T1000 (cell line): ENCODE data around the gene HDX.
"Not testable (repeated sequence)": the region's sequence is repeated elsewhere in the genome, so short reads cannot be mapped to it uniquely, and the experiment has no call there.

Source experiments
- DNase-seq: peaks from one replicate; lab custom pipeline; 2025; ENCODE audit warnings: mixed read lengths; lab: John Stamatoyannopoulos, UW

The HDX gene

GRCh38 chrX:84501798-84502628, at the start of gene HDX:
TSS of gene HDX (minus strand) at chrX:84502453. CDS start at chrX:84475397, 27,056 bp downstream.
- DNase-seq, result peak; percentile 47

DNA sequence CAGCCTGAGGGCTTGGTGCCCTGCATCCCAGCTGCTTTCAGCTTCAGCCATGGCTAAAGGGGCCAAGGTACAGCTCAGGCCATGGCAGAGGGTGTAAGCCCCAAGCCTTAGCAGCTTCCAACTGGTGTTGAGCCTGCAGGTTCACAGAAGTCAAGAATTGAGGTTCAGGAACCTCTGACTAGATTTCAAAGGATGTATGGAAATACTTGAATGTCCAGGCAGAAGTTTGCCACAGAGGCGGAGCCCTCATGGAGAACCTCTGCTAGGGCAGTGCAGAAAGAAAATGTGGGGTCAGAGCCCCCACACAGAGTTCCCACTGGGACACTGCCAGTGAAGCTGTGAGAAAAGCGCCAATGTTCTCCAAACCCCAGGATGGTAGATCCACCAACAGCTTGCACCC, 39.1 kb upstream of the HDX start:
- DNase-seq, result not testable (repeated sequence)

DNA sequence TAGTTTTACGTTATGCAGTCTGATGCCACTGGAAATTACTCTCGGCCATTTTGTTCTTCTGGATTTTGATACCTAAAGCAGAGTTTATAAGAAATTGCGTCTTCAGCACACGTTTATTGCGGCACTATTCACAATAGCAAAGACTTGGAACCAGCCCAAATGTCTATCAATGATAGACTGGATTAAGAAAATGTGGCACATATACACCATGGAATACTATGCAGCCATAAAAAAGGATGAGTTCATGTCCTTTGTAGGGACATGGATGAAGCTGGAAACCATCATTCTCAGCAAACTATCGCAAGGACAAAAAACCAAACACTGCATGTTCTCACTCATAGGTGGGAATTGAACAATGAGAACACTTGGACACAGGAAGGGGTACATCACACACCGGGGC, 35.4 kb upstream of the HDX start:
- DNase-seq, result not testable (repeated sequence)

GRCh38 chrX:84488426-84488825, 13.8 kb downstream of the HDX start:
- no peak for DNase-seq

DNA sequence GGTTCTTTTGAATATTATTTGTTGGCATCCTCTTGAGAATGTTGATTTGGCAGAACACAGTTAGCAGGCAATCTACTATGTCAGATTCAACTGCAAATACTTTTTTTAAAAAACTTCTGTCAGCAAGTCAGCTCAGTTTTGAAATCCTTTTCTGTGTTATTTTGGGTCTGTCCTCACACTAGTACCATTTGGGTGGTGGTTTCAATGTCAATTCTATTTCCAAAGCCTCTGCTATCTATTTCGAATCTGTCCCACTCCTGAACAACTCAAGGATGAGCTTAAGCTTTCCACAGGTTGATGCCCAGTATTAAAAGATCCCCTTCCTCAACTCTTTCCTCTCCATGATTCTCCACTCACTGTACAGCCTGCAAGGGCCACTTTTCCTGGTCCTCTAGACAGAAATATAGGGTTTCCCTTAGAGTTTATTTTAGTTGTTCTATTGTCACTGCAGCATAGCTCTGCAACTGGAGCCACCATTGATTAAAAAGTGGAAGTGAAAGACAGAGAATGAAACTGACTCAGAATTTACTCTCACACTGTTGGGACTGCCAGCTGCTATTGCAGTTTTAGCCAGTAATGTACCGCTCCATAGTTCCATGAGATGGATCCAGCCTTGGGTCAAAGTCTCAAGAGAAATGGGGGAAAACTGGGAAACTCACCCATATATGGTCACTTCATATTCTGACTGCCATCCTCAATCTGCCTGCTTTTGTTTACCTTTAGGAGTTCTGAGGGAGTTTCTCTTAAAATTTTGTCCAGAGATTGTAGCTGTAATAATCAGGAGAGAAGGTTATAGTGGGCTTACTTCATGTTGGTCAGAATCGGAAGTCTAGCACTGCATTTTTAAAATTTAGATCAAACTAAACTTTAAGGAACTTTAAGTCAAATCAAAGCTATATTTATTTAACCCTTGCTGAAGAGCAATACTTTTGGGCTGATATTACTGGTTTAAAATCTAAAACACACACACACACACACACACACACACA, 14.6 kb downstream of the HDX start:
- DNase-seq, result no peak

GRCh38 chrX:84479086-84479485, 23.2 kb downstream of the HDX start:
- no peak for DNase-seq

GRCh38 chrX:84477114-84477513, 25.1 kb downstream of the HDX start:
- no peak for DNase-seq

GRCh38 chrX:84475596-84475995, 26.7 kb downstream of the HDX start:
- no peak for DNase-seq

DNA sequence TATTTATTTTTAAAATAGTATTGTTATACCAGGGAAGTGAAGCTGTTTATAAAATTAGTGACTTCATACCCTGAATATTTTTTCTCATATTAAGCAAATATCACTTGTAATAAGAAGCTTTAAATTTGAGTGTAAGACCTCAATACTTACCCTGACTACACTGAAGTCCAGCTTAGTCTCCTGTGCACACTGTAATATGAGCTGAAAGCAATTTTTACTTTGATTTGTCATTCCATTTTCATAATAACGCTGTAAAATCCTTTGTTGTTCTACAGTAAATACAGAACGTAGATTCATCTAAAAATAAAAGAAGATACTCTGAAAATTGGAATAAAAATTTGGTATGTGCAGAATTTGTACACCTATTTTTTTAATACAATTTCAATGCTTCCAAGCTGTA, 27.2 kb downstream of the HDX start:
- no peak for DNase-seq

DNA sequence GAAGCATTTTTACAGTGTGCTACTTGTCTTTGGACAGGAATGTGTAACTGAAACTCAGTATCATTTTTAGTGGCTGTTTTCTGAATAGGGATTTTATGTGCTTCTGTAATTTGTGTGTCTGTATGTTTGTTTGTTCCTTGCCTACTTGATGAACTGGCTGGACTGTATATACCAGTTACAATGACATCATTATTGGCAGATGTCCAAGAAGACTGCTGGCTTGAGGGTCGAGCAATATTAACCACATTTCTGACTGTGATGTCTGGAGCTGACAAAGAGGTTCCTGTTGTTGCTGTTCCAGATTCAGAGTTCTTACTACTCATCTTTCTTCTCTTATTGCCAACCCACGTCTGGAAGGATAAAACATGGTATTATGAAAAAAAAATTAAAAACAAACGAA, 33.0 kb downstream of the HDX start:
- DNase-seq, result no peak

DNA sequence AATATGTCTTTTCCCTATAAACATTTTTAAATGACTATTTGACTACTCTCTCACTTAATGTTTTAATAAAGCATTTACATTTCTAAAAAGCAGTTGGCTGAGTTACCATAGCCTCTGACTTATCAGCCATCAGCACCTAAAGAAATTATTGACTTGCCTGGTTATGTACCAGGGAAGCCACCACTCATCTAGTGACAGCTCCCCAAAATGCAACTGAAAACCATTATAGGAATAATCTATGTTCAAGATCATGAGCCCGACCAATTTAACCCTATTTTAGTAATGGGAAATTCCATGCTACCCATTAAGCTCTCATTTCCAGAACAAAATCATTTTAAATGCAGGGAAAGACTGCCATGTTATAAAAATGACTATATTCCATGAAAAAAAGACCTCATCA, 34.4 kb downstream of the HDX start:
- DNase-seq, result no peak

DNA sequence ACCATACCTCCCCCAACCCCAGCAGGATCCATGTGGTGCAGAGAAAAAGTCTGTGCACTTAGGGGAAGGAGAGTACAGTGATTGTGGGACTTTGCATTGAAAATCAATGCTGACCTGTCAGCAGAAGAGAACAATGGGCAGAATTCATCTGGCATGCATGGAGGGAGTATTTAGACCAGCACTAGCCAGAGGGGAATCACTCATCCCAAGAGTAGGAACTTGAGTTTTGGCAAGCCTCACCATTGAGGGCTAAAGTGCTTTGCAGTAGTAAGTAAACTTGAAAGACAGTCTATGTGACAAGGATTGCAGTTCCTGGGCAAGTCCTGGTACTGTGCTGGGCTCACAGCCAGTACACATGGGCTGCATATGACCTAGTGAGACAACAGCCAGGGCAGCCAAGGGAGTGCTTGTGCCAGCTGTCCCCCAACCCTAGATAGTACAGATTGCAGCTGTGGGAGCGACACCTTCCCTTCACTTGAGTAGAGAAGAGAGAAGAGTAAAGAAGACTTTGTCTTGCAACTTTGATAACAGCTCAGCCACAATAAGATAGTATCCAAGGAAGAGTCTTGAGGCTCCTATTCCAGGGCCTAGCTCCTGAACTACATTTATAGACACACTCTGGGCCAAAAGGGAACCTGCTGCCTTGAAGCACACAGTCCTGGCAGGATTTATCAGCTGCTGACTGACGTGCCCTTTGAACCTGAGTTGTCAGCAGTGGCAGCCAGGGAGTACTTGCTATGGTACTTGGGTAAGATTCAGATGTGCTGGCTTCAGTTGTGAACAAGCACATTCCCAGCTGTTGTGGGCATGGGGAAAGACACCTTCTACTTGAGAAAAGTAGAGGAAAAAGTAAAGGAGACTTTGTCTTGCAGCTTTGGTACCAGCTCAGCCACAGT, 48.7 kb downstream of the HDX start:
- no peak for DNase-seq

GRCh38 chrX:84441143-84441542, 61.1 kb downstream of the HDX start:
- no peak for DNase-seq

DNA sequence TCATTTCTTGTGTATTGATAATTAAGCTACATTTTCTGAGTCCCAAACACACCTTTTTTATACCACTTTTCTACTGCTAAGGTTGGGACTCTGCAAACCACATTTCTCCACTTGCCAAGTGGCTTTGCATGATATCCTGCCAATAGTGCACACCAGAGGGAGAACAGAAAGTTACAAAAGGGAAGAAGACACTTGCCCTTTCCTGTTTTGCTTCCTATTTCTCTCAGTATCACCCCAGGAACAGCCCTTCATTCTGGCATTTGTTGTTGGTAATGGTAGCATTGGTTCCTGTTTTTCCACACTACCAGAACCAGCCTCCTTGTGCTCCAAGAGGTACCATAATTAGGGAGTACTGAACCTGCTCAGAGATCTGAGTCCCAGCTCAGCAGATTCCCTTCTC, 87.1 kb downstream of the HDX start:
- no peak for DNase-seq

DNA sequence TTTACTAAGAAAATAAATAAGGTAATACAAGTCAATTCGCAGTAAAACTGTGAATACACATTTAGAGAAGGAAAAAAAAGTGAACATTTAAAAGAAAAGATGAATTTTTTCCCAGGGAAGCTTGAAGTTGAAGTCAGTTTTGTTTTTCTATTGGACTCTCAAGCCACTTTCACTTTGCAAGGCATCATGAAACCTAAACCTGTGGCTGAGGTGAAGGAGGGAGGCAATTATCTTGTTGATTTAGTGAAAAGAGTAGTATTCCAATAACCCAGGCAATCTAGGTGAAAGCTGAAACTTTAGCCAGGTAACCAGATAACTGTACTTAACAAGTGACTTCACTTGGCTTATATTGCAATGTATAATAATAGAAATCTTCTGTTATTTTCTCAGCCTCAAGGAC, 138.6 kb downstream of the HDX start:
- DNase-seq, result no peak

DNA sequence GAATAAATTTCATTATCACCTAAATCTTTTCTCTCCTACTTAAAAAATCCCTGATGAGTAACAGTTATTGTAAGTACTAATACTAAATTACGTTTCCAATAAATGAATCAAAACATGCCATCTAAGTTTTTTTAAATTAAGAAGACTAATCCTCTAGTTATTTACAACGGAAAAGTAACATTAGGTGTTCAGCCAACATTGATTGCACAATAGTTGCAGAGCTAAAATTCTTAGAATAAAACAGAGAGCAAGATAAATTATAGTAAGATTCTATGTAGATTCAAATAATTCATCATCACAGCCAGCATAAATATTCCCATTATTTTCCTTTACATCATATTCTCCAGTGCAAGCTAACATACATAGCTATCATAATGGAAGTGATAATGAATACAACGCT, 139.2 kb downstream of the HDX start:
- DNase-seq, result no peak

DNA sequence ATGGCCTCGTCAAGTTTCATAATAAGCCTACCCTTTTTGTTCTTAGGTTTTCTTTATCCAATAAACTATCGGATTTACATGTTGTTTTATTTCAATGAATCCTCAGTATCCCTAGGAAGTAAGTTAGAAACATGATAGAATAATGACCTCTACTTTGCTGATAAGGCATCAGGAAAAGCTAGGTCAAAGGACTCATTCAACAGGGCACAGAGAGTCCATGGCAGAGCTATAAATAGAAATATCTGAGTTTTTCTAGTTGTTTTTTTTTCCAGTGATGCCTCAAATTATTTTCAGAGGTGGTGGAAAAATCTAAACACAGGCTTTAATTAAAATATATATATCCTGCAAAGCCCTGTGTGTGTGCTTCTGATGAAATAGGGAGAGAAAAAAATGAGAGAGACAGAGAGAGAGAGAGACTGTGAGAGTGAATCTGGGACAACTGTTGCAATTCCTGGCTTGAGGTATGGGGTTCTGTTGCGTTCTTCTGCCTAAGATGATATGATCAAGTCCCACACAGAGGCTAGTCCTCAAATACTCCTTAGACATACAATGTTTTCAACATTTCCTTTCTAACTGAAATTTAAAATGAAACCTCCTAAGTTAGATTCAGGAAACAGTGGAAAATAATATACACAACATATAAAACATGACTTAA, 139.9 kb downstream of the HDX start:
- DNase-seq, result no peak

GRCh38 chrX:84358271-84358670, 144.0 kb downstream of the HDX start:
- DNase-seq, result no peak

DNA sequence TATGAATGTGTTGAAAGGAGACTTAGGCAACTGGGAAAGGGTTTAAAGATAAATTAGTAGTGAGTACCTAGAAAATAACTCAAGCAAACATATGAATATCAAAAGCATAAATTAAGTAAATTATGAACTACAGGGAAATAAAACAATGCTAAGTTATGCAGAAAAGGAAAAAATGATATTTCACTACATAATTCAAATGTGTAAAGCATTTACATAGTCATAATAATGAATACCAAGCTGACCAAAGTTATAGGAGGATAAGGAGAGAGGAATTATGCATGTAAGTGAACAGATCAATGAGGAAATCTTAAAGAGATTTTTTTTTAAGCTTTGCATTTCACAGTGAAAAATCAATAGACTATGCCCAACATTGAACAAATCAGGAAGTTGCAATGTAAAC, 145.0 kb downstream of the HDX start:
- no peak for DNase-seq

DNA sequence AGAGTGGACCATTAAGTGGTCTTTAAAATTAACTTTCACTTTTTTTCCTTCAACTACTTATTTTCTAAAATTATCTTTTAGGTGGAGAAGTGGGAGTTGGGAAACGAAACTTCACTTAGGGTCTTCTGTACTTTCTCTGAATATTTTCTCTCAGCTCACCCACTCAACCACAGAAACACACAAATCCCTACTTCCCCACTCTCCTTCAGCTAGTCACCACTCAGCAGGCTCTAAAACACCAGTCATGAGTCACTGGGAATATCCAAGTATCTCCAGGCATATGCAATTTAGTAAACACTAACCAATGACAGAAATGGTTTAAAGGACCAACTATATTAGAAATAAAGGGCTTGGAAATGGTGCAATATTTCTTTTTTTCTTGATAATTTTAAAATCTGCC, 161.3 kb downstream of the HDX start:
- DNase-seq, result no peak
